DOHH2 (cell line): ENCODE measurements around the gene RRN3.

Source experiments
- EZH2phosphoT487 ChIP-seq: fragments of 200-600 bp; sonication (generic); IDR thresholded peaks from 2 replicates; pipeline ENCODE4 v1.6.1; 2017; ENCODE audit warnings: borderline replicate concordance, mild to moderate bottlenecking, antibody characterized with exemption, low read length, moderate library complexity, mixed read lengths
- TF ChIP-seq, protein P1 (sequence below): fragments of 200-600 bp; sonication (generic); IDR thresholded peaks from one replicate; pipeline ENCODE4 v1.5.1; 2014; ENCODE audit warnings: antibody characterized with exemption, mild to moderate bottlenecking, low read depth, low read length; ENCODE audit not compliant: poor library complexity, severe bottlenecking

DNA sequence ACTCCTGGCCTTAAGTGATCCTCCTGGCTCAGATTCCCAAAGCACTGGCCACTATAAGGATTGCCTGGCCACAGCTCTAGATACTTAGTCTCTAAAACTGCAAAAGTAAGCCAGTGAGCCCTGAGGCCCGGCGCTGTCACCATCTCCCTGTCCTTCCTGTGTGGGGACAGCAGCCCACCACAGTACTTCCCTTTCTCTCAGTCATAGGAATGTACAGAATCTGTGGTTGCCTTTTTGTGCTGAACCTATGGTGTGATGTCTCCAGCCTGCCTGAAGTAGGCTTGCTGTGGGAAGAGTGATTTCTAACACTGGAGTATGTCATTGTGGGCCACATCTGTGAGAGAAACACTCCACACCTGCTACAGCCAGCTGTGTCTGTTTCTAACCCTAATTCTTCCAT, 62.9 kb downstream of the RRN3 start:
- TF ChIP-seq, protein P1, sequence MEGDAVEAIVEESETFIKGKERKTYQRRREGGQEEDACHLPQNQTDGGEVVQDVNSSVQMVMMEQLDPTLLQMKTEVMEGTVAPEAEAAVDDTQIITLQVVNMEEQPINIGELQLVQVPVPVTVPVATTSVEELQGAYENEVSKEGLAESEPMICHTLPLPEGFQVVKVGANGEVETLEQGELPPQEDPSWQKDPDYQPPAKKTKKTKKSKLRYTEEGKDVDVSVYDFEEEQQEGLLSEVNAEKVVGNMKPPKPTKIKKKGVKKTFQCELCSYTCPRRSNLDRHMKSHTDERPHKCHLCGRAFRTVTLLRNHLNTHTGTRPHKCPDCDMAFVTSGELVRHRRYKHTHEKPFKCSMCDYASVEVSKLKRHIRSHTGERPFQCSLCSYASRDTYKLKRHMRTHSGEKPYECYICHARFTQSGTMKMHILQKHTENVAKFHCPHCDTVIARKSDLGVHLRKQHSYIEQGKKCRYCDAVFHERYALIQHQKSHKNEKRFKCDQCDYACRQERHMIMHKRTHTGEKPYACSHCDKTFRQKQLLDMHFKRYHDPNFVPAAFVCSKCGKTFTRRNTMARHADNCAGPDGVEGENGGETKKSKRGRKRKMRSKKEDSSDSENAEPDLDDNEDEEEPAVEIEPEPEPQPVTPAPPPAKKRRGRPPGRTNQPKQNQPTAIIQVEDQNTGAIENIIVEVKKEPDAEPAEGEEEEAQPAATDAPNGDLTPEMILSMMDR, result no peak
- no peak for TF ChIP-seq EZH2phosphoT487
